Measurements from ENCODE around the gene ZBTB4.
A peak's percentile ranks its signal among the peaks of the same experiment; 100 is the strongest.
"Not testable (repeated sequence)": the region's sequence is repeated elsewhere in the genome, so short reads cannot be mapped to it uniquely, and the experiment has no call there.

Gene ZBTB4

DNA sequence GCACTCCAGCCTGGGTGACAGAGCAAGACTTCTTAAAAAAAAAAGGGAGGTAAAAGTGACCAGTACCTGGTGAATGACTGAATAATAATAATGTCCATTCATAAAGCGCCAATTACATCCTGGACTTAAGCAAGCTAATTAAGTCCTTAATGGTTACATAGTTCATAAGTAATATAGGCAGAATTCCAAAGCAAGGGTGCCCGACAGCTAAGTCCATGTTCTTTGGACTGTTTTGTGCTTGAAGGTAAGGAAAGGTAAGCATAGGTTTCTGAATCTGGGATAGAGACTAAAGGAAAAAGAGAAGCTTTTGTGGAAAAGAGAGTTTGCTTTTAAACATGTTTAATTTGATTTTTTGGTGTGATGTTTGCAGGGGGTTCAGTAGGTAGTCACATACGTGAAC, 14.5 kb upstream of the ZBTB4 start:
- no peak for DNase-seq

DNA sequence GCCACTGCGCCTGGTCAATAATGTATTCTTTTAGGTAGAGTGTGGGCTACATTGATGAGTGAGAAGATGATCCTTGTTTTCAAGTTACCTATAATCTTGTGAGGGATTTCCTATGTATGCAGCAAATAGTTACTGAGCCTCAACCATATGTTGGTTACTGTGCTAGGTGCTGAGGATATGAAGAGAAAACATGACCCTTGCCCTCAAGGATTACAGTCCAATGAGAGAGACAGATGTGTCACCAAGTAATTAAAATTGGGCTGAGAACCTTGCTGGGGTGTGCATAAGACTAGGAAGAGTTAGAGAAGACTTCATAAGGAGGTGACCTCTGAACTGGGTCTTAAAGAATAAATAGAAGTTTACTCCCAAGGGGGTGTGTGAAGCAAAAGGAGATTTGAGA, 12.2 kb upstream of the ZBTB4 start:
- DNase-seq = no peak

- DNase-seq = no peak
Measured at GRCh38 chr17:7490144-7490543, 10.7 kb upstream of the ZBTB4 start.

GRCh38 chr17:7486181-7486580, 6.8 kb upstream of the ZBTB4 start:
- DNase-seq = no peak

- DNase-seq = no peak
Measured at GRCh38 chr17:7484919-7485377, 5.5 kb upstream of the ZBTB4 start.

- DNase-seq = peak; percentile 97 to 98
Measured at GRCh38 chr17:7484067-7484918, 4.9 kb upstream of the ZBTB4 start, which contains the start of gene POLR2A. POLR2A (plus strand) TSS chr17:7484366.

DNA sequence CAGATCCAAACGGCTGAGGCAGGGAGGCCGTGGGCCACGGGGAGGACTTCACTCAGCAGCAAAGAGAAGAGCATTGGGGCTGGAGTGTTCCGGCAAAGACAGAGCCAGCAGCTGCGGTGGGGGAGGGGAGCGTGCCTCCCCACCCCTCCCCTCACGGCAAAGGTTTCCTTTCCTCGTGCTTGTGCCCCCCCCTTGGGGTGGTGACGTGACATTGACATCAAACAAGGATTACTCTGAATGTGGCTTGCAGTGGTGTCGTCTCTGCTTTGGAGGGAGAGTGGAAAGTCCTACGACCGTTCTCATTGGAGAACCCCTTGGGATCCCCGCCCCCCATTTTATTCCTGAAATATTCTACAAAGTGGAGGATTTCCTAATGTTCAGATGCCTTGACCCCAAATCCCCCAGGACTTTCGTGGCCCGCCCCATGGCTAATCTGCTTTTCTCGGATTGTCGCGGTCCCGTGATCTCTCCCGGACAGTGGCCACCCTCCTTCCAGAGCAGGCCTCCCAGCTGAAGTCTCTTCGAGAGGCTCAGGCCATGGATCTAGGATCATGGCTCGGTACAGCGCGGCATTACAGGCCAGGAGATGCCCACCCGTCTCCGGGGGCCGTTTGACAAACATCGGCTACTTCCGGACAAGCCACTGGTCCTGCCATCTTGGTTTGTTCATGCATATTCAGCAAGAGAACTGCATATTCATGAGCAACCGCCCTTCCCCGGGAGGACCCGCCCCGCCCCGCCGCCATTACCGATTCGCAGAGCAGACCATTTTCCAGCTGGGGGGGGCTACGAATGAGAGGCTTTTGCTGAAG, 4.0 kb upstream of the ZBTB4 start:
- peak; percentile 96 to 98 for DNase-seq

DNA sequence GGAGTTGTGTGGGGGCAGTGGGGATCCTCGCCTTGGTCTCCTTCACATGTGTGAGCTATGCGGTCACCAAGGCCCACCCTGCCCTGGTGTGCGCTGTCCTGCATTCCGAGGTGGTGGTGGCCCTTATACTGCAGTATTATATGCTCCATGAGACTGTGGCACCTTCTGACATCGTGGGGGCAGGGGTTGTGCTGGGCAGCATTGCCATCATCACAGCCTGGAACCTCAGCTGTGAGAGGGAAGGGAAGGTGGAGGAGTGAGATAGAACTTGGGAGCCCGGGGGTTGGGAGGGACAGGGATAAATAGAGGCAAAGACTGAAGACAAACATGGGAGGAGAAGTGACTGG, 3.3 kb upstream of the ZBTB4 start:
- DNase-seq = not testable (repeated sequence)

DNA sequence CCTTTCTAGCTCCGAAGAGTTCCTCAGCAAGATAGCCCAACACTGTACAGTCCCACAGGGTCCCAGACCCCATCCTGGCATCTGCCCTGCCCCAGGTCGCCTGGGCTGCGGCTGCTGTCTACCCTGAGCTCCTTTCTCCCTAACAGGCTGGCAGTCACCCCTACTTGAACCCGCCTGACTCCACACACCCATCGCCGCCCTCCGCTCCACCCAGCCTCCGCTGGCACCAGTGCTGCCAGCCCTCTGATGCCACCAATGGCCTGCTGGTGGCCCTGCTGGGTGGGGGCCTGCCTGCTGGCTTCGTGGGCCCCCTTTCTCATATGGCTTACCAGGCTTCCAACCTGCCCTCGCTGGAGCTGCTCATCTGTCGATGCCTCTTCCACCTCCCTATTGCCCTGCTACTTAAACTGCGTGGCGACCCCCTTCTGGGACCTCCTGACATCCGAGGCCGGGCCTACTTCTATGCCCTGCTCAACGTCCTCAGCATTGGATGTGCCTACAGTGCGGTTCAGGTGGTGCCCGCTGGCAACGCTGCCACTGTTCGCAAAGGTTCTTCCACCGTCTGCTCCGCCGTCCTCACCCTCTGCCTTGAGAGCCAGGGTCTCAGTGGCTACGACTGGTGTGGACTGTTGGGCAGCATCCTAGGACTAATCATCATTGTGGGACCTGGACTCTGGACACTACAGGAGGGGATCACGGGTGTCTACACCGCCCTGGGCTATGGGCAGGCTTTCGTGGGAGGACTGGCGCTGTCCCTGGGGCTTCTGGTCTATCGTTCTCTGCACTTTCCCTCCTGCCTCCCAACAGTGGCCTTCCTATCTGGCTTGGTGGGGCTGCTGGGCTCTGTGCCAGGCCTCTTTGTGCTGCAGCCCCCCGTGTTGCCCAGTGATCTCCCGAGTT, 2.7 kb upstream of the ZBTB4 start:
- not testable (repeated sequence) for DNase-seq

DNA sequence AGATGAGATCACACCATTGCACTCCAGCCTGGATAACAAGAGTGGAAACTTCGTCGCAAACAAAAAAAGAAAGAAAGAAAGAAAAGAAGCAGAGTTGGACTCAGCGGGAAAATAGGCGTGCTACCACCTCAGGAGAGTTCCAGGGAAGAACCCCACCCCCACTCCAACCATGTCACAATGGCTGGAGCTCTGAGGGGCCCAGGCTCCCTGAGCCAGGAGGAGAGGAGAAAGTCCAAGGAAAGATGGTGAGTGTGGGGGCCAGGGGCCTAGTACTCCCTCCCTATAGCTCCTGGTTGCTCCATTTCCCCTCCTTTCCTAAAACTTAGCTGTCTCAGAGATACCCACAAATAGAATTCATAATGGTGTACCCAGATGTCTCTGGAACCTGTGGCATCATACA, 1.8 kb upstream of the ZBTB4 start, which contains the start of gene SLC35G6:
TSS of gene SLC35G6 (plus strand) at position 172 of the 400 bp plus-strand sequence. CDS start at position 243, 71 bp downstream.
- not testable (repeated sequence) for DNase-seq

GRCh38 chr17:7480089-7480384, 606 bp upstream of the ZBTB4 start:
- DNase-seq = no peak

GRCh38 chr17:7478276-7479212, 887 bp downstream of the ZBTB4 start:
- DNase-seq = peak; percentile 53 to 62

- DNase-seq = peak; percentile 16 to 26
Measured at GRCh38 chr17:7477392-7478275, 1.8 kb downstream of the ZBTB4 start.

DNA sequence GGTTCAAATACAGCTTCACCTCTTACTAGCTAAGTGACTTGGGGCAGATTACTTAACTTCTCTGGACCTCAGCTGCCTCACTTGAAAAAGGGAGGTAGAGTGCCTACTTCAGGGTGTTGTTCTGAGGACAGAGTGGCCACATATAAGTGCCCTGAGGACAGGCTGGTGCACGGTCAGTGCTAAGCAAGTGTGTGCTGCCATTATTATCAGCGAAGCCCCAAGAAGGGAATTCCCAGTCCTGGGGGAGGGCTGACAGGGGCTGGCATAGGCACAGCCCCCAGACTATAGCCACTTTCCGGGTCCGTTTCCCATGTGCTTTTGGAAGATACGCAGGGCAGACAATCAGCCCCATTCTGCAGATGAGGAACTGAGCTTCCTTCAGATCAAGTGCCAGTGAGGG, 2.5 kb downstream of the ZBTB4 start:
- DNase-seq = no peak

- no peak for DNase-seq
Measured at GRCh38 chr17:7476494-7476893, 2.9 kb downstream of the ZBTB4 start.

GRCh38 chr17:7475764-7476422, 3.5 kb downstream of the ZBTB4 start:
- DNase-seq = no peak

DNA sequence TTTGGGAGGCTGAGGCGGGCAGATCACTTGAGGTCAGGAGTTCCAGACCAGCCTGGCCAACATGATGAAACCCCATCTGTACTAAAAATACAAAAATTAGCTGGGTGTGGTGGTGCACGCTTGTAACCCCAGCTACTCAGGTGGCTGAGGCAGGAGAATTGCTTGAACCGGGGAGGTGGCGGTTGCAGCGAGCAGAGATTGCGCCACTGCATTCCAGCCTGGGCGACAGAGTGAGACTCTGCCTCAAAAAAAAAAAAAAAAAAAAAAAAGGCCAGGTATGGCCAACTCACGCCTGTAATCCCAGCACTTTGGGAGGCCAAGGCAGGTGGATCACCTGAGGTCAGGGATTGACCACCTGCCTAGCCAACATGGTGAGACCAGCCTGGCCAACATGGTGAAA, 4.7 kb downstream of the ZBTB4 start:
- DNase-seq = not testable (repeated sequence)

DNA sequence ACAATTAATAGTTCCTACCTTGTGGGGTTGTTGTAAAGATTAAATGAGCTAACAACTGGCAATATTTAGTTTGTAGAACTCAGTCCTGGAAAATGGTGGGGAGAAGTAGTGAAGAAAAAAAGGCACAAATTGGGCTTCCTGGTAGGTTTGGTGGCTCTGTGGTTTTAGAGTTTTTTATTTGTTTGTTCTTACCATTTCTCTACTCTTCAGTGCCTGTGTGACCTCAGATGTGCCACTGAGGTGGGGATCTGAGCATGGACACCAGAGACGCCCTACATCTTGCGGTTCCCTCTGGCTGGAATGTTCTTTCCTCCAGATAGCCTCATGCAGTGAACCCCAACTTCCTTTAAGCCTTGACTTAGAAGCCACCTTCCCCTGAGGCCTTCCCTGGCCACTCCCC, 7.7 kb downstream of the ZBTB4 start:
- DNase-seq = no peak

DNA sequence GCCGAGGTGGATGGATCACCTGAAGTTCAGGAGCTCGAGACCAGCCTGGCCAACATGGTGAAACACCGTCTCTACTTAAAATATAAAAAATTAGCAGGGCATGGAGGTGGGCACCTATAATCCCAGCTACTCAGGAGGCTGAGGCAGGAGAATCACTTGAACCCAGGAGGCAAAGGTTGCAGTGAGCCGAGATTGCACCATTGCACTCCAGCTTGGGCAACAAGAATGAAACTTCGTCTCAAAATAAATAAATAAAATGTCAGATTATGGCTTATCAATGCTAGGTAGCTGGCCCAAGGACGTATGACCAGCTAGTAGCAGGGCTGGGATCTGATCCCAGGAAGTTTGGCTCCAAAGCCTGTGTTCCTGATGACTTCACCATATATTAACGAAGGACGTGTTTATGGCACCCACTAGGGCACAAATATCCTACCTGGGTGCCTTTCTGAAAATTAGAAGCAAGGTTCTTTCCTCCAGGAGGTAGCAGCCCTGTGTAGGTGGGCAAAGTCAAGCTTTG, 8.9 kb downstream of the ZBTB4 start:
- not testable (repeated sequence) for DNase-seq

DNA sequence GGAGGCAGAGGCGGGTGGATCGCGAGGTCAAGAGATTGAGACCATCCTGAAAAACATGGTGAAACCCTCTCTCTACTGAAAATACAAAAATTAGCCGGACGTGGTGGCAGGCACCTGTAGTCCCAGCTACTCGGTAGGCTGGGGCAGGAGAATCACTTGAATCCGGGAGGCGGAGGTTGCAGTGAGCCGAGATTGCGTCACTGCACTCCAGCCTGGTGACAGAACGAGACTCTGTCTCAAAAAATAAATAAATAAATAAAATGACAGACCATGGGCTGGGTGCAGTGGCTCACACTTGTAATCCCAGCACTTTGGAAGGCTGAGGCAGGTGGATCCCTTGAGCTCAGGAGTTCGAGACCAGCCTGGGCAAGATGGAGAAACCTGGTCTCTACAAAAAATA, 9.6 kb downstream of the ZBTB4 start:
- not testable (repeated sequence) for DNase-seq
